H1 (cell line): ENCODE measurements around the gene GOLGA1. TPM values are rescaled to one million over a fixed set of nuclear protein-coding genes. Genes with fewer than 3 reads are reported as not detected.

Source experiments
- CTCF ChIA-PET: fragments of 300-600 bp; sonication (Branson Sonifier 250); formaldehyde crosslinking; loops from one replicate; lab custom pipeline; 2021; ENCODE audit not compliant: partially characterized antibody; lab: Charles Lee
- POLR2A ChIA-PET: fragments of 300-600 bp; sonication (Branson Sonifier 250); formaldehyde crosslinking; loops from one replicate; lab custom pipeline; 2021; ENCODE audit warnings: inconsistent platforms; ENCODE audit not compliant: partially characterized antibody; lab: Charles Lee
- DNase-seq, 2 experiments: peaks; one replicate each; pipeline versions ENCODE4 v3.0.0 to v3.0.0-alpha.2; 2010 to 2022; ENCODE audit warnings: low spot score in 2 of 2, low read depth in 1 of 2, mixed read lengths in 1 of 2
- FAIRE-seq: peaks from 2 replicates; lab custom pipeline; 2011; peaks lifted over from hg19 to GRCh38; lab: Jason Lieb, UNC
- H2AFZ ChIP-seq: 2 replicates; pipeline ENCODE4 v1.8.1; 2012; ENCODE audit warnings: low read length, inconsistent platforms
- H2AK5ac ChIP-seq: 2 replicates; pipeline ENCODE4 v1.6.1; 2013; ENCODE audit warnings: low read depth, low read length
- H2BK120ac ChIP-seq: replicated peaks from 2 replicates; pipeline ENCODE3; 2013; ENCODE audit warnings: low read depth, low read length, inconsistent platforms
- H2BK12ac ChIP-seq: 2 replicates; pipeline ENCODE4 v1.6.1; 2013; ENCODE audit warnings: low read depth, low read length
- H2BK15ac ChIP-seq: 2 replicates; pipeline ENCODE4 v1.6.1; 2013; ENCODE audit warnings: low read length
- H2BK20ac ChIP-seq: 2 replicates; pipeline ENCODE4 v1.6.1; 2013; ENCODE audit warnings: low read length
- H2BK5ac ChIP-seq: 2 replicates; pipeline ENCODE4 v1.6.1; 2013; ENCODE audit warnings: low read depth, low read length
- H3K14ac ChIP-seq: 2 replicates; pipeline ENCODE4 v1.6.1; 2013; ENCODE audit warnings: inconsistent platforms; ENCODE audit not compliant: insufficient read length
- H3K18ac ChIP-seq: 2 replicates; pipeline ENCODE4 v1.6.1; 2013; ENCODE audit warnings: low read length; ENCODE audit errors: extremely low read depth
- H3K23ac ChIP-seq: 2 replicates; pipeline ENCODE4 v1.6.1; 2013; ENCODE audit warnings: inconsistent platforms; ENCODE audit not compliant: insufficient read length
- H3K23me2 ChIP-seq: 2 replicates; pipeline ENCODE4 v1.6.1; 2013; ENCODE audit warnings: low read depth, low read length
- H3K27ac ChIP-seq: 2 replicates; pipeline ENCODE4 v1.6.1; 2011; ENCODE audit warnings: low read depth, low read length, inconsistent platforms
- H3K27me3 ChIP-seq, 4 experiments: replicated peaks in 1 of 4; 1 replicate in 1 of 4; 2 replicates in 3 of 4; pipeline versions ENCODE4 v1.6.1 to v1.8.1; 2011 to 2013; ENCODE audit warnings: low read length in 3 of 4, mild to moderate bottlenecking in 3 of 4, inconsistent platforms in 2 of 4, mixed read lengths in 2 of 4, moderate library complexity in 1 of 4; ENCODE audit not compliant: control insufficient read depth in 3 of 4, insufficient read depth in 3 of 4; ENCODE audit errors: extremely low read depth in 1 of 4
- H3K36me3 ChIP-seq, 4 experiments: 2 replicates each; pipeline versions ENCODE4 v1.6.1 to v1.8.1; 2011 to 2013; ENCODE audit warnings: mild to moderate bottlenecking in 4 of 4, low read length in 3 of 4, moderate library complexity in 2 of 4, control low read depth in 1 of 4, inconsistent platforms in 1 of 4; ENCODE audit not compliant: insufficient read depth in 4 of 4, control insufficient read depth in 2 of 4
- H3K4ac ChIP-seq: replicated peaks from 2 replicates; pipeline ENCODE3; 2013; ENCODE audit warnings: low read length, low read depth, mixed read lengths, inconsistent platforms; ENCODE audit not compliant: insufficient read length
- H3K4me1 ChIP-seq, 4 experiments: replicated peaks in 1 of 4; 1 replicate in 1 of 4; 2 replicates in 3 of 4; pipeline versions ENCODE4 v1.6.1 to v1.8.1; 2011 to 2013; ENCODE audit warnings: low read length in 3 of 4, inconsistent platforms in 2 of 4, mixed read lengths in 1 of 4; ENCODE audit not compliant: insufficient read depth in 4 of 4, control insufficient read depth in 3 of 4
- H3K4me2 ChIP-seq, 2 experiments: 2 replicates each; pipeline versions ENCODE4 v1.6.1 to v1.8.1; 2011 to 2013; ENCODE audit warnings: low read depth in 2 of 2, low read length in 2 of 2, control low read depth in 1 of 2, inconsistent platforms in 1 of 2, mild to moderate bottlenecking in 1 of 2; ENCODE audit not compliant: insufficient read depth in 1 of 2
- H3K4me3 ChIP-seq, 4 experiments: fragments of 200-600, 300-600 bp in 1 of 4; sonication (generic), shearing (Covaris generic), sonication (Bioruptor Twin) in 1 of 4; 2 replicates each; pipeline versions ENCODE4 v1.5.1 to v1.8.1; 2011 to 2016; ENCODE audit warnings: low read length in 4 of 4, low read depth in 3 of 4, control low read depth in 2 of 4, inconsistent platforms in 2 of 4, mild to moderate bottlenecking in 2 of 4, mixed read lengths in 1 of 4, moderate library complexity in 1 of 4; ENCODE audit not compliant: insufficient read depth in 2 of 4; ENCODE audit errors: extremely low read depth in 1 of 4
- H3K56ac ChIP-seq: replicated peaks from 2 replicates; pipeline ENCODE3; 2013; ENCODE audit warnings: low read depth, mild to moderate bottlenecking, mixed read lengths, low read length, inconsistent platforms; ENCODE audit not compliant: insufficient read length
- H3K79me1 ChIP-seq: 2 replicates; pipeline ENCODE4 v1.6.1; 2013; ENCODE audit warnings: low read depth, low read length, control low read depth
- H3K79me2 ChIP-seq, 2 experiments: 2 replicates each; pipeline versions ENCODE4 v1.6.1 to v1.8.1; 2012 to 2013; ENCODE audit warnings: low read length in 2 of 2, mild to moderate bottlenecking in 2 of 2, inconsistent platforms in 1 of 2; ENCODE audit not compliant: insufficient read depth in 2 of 2, control insufficient read depth in 1 of 2
- H3K9ac ChIP-seq, 4 experiments: replicated peaks in 1 of 4; 1 replicate in 1 of 4; 2 replicates in 3 of 4; pipeline versions ENCODE4 v1.6.1 to v1.8.1; 2011 to 2013; ENCODE audit warnings: low read depth in 3 of 4, low read length in 3 of 4, control low read depth in 2 of 4, mild to moderate bottlenecking in 2 of 4, moderate library complexity in 2 of 4, inconsistent platforms in 1 of 4; ENCODE audit errors: extremely low read depth in 1 of 4
- H3K9me3 ChIP-seq, 2 experiments: 2 replicates each; pipeline versions ENCODE4 v1.6.1 to v1.8.1; 2012 to 2013; ENCODE audit warnings: mild to moderate bottlenecking in 2 of 2, moderate library complexity in 2 of 2, control low read depth in 1 of 2, inconsistent platforms in 1 of 2, low read depth in 1 of 2, low read length in 1 of 2, mixed read lengths in 1 of 2; ENCODE audit not compliant: insufficient read depth in 2 of 2
- H4K20me1 ChIP-seq, 2 experiments: replicated peaks in 1 of 2; 2 replicates each; pipeline versions ENCODE3 to v1.8.1; 2011 to 2013; ENCODE audit warnings: inconsistent platforms in 2 of 2, low read length in 2 of 2, mild to moderate bottlenecking in 1 of 2; ENCODE audit not compliant: insufficient read depth in 2 of 2, control insufficient read depth in 1 of 2
- H4K5ac ChIP-seq: 2 replicates; pipeline ENCODE4 v1.6.1; 2013; ENCODE audit warnings: low read length, low read depth, mixed read lengths, inconsistent platforms; ENCODE audit not compliant: insufficient read length
- H4K8ac ChIP-seq: 2 replicates; pipeline ENCODE4 v1.8.0; 2013; ENCODE audit warnings: mild to moderate bottlenecking, moderate library complexity, low read length, inconsistent platforms; ENCODE audit not compliant: insufficient read depth; ENCODE audit errors: extremely low read depth
- H4K91ac ChIP-seq: replicated peaks from 2 replicates; pipeline ENCODE3; 2013; ENCODE audit warnings: low read length, mixed read lengths, inconsistent platforms; ENCODE audit not compliant: insufficient read length
- BRCA1 ChIP-seq: IDR thresholded peaks from 2 replicates; pipeline ENCODE4 v1.6.1; 2012; ENCODE audit warnings: low read depth, low read length, improper control_type of control experiment
- CBX8 ChIP-seq: fragments of 300-800, 300-1000 bp; sonication (generic); IDR thresholded peaks from 2 replicates; pipeline ENCODE4 v1.7.1; 2016; ENCODE audit warnings: low read depth, low read length, borderline replicate concordance
- CTBP2 ChIP-seq: IDR thresholded peaks from 2 replicates; pipeline ENCODE4 v1.7.0; 2011; ENCODE audit warnings: borderline replicate concordance, mild to moderate bottlenecking, moderate library complexity, mixed read lengths, low read length; ENCODE audit not compliant: insufficient read depth, insufficient read length
- EZH2 ChIP-seq: fragments of 200-600 bp; sonication (generic); IDR thresholded peaks from 2 replicates; pipeline ENCODE4 v1.7.1; 2012; ENCODE audit warnings: low read depth, mild to moderate bottlenecking, moderate library complexity, low read length, inconsistent platforms; ENCODE audit not compliant: severe bottlenecking
- JUND ChIP-seq: IDR thresholded peaks from 2 replicates; pipeline ENCODE4 v1.6.1; 2011; ENCODE audit warnings: mild to moderate bottlenecking, improper control_type of control experiment, low read length
- KDM1A ChIP-seq: fragments of 200-600, 300-600 bp; sonication (generic); IDR thresholded peaks from 2 replicates; pipeline ENCODE4 v1.7.1; 2016; ENCODE audit warnings: mild to moderate bottlenecking, low read length, borderline replicate concordance
- MAFK ChIP-seq: IDR thresholded peaks from 2 replicates; pipeline ENCODE4 v1.6.1; 2012; ENCODE audit warnings: low read depth, mild to moderate bottlenecking, improper control_type of control experiment, low read length
- NRF1 ChIP-seq: IDR thresholded peaks from 2 replicates; pipeline ENCODE4 v1.6.1; 2011; ENCODE audit warnings: mild to moderate bottlenecking, low read depth, low read length, improper control_type of control experiment
- SIX5 ChIP-seq: IDR thresholded peaks from 2 replicates; pipeline ENCODE4 v1.6.1; 2011; ENCODE audit warnings: mild to moderate bottlenecking, low read depth, low read length
- SP1 ChIP-seq: IDR thresholded peaks from 2 replicates; pipeline ENCODE4 v1.6.1; 2011; ENCODE audit warnings: low read depth, low read length
- SP2 ChIP-seq: IDR thresholded peaks from 2 replicates; pipeline ENCODE4 v1.6.1; 2012; ENCODE audit warnings: mild to moderate bottlenecking, low read length, inconsistent platforms
- SP4 ChIP-seq: IDR thresholded peaks from 2 replicates; pipeline ENCODE4 v1.6.1; 2012; ENCODE audit warnings: low read length, inconsistent platforms
- TAF1 ChIP-seq: IDR thresholded peaks from 2 replicates; pipeline ENCODE4 v1.6.1; 2011; ENCODE audit warnings: mild to moderate bottlenecking, low read depth, low read length
- WGBS, 2 experiments: shearing (Covaris generic) in 1 of 2; methylation state at CpG; one replicate each; pipeline versions ENCODE4 v1.1.6 to v1.1.7; 2013 to 2015; ENCODE audit warnings: low lambda C conversion rate in 2 of 2, mixed read lengths in 2 of 2, inconsistent platforms in 1 of 2, low coverage in 1 of 2, missing lambda C conversion rate in 1 of 2; ENCODE audit not compliant: insufficient replicate concordance in 2 of 2, insufficient coverage in 1 of 2, insufficient read length in 1 of 2; ENCODE audit errors: extremely low coverage in 1 of 2, missing lambda C conversion rate in 1 of 2; 5-methylcytosine and 5-hydroxymethylcytosine counted together
- polyA plus RNA-seq, 7 experiments: library from polyadenylated mRNA; depleted of rRNA in 3 of 7; stranded (reverse) in 5 of 7; unstranded in 2 of 7; fragments of >200 nt in 5 of 7; fragments of 200-250 nt in 2 of 7; gene quantifications; 1 replicate in 5 of 7; 2 replicates in 1 of 7; 4 replicates in 1 of 7; pipeline versions ENCODE4 v1.2.1 to v1.2.3, GENCODE V29; 2011 to 2013; ENCODE audit warnings: missing spikeins in 2 of 7, mixed read lengths in 2 of 7
- total RNA-seq: library from RNA; stranded (reverse); fragmentation: NEBNext Ultra II Directional; extraction: Animal tissue kit (Norgen Biotek cat#: 25700); gene quantifications from 2 replicates; pipeline ENCODE4 v1.2.1, GENCODE V29; 2021

Gene GOLGA1
- total and polyA plus RNA-seq, 2 of the 8 experiments (the other 6 are each of a cell fraction or from before 2014, with no cell fraction given), result 4.8 to 6.5 TPM

GRCh38 chr9:124860582-124861341 lies 80.1 kb downstream of the GOLGA1 start:
- no peak overlapping the region for H2BK12ac ChIP-seq
- peak overlapping the region; percentile 71 for H3K4ac ChIP-seq
- H3K23me2 ChIP-seq, result peaks cover 7% of the 10 kb centered on the region
- peak overlapping the region; percentile 87; the same call in 1 of the 2 replicates for H2AK5ac ChIP-seq
- no peak overlapping the region for H2BK120ac ChIP-seq
- FAIRE-seq (no peak), DNase-seq (no peak)
- H4K8ac ChIP-seq, result peak overlapping the region; percentile 99; the same call in 1 of the 2 replicates
- H2BK5ac ChIP-seq, result peak overlapping the region; percentile 94
- CTCF ChIA-PET, result interaction anchor here (0.6 to 42.1 kb wide), 14 partner anchors 8 to 1031 kb away, joined by 3 to 1529 read pairs (median 3); partner anchors contain the start of genes NR6A1, OLFML2A and WDR38
- peaks cover 0 to 10% (median 8%) of the 10 kb centered on the region in 4 experiments; a peak in 5 of 7 replicates for H3K4me1 ChIP-seq
- H4K5ac ChIP-seq, result no peak overlapping the region
- POLR2A ChIA-PET, result interaction anchor here (0.6 to 25.5 kb wide), 40 partner anchors 9 to 1687 kb away, joined by 3 to 573 read pairs (median 4); partner anchors contain the start of genes NR6A1, OLFML2A and WDR38
- H3K36me3 ChIP-seq, result peaks cover 36 to 46% (median 40%) of the 10 kb centered on the region in 4 experiments
- no peaks in the 10 kb centered on the region for H3K27me3 ChIP-seq
- H3K9me3 ChIP-seq, result no peaks in the 10 kb centered on the region
- peak overlapping the region; percentile 12 for H3K56ac ChIP-seq
- H2AFZ ChIP-seq, result no peak overlapping the region
- no peak overlapping the region for H3K23ac ChIP-seq
- peak overlapping the region; percentile 89 for H3K27ac ChIP-seq
- H3K18ac ChIP-seq, result no peak overlapping the region; the same call in none of the 2 replicates
- H2BK15ac ChIP-seq, result no peak overlapping the region
- H3K79me2 ChIP-seq, result peaks cover 16 to 33% of the 10 kb centered on the region in 2 experiments
- peaks cover 35 to 44% of the 10 kb centered on the region in 2 experiments for H4K20me1 ChIP-seq
- no peak overlapping the region for H3K14ac ChIP-seq
- H2BK20ac ChIP-seq, result no peak overlapping the region
- peak overlapping the region; percentile 80 to 86 for H3K4me2 ChIP-seq
- H3K4me3 ChIP-seq, result peak overlapping the region; percentile 86 to 97 (median 96)
- WGBS, 2 experiments, result 11% methylated on average over 12 of the region's 12 CpGs; no CpG with 5 or more reads in 1 of the 2 experiments
- H4K91ac ChIP-seq, result peak overlapping the region; percentile 29
- H3K9ac ChIP-seq, result peak overlapping the region; percentile 94 to 97 (median 96)
- H3K79me1 ChIP-seq, result peaks cover 10% of the 10 kb centered on the region
- TF ChIP-seq SP1 (no peak), SP2 (no peak), MAFK (no peak), KDM1A (no peak), NRF1 (no peak), SIX5 (no peak), SP4 (0 out of 2 replicates have a peak, but pooled peaks have one; percentile 44), TAF1 (no peak), EZH2 (no peak), JUND (no peak), CTBP2 (no peak), CBX8 (no peak), BRCA1 (no peak)
